Measurements from ENCODE around the gene TSEN54. TPM values are rescaled to one million over a fixed set of nuclear protein-coding genes. Genes with fewer than 3 reads are reported as not detected.
A peak's percentile ranks its signal among the peaks of the same experiment; 100 is the strongest.

Gene TSEN54
- total and polyA plus RNA-seq, 8 donors, result 15.8 to 54.0 (median 38.9) TPM

DNA sequence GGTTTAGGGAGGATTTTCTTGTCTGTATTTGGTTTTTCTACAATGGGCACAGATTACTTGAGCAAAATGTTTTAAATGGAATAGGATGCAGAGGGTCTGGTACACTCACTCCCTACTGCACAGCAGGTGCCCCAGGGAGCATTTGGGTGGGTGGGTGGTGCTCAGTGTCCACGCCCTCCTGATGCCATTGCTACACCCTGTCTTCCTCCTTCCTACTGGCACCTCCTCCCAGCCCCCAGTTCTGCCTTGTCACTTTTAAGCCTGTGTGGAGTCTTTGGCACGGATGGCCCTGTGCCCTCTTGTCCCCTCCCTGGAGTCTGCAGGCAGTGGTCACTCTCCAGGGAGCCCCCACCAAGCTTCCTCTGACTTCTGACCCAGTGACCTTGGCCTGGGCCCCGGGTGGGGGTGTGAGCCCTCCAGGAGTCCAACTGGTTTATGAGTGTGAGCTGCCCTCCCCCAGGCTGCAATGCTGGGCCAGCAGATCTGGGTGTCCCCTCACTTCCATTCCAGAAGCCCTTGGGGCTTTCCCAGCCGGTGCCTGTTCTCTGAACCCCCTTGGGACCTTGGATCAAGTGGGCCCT, 24.7 kb downstream of the TSEN54 start:
- no peak overlapping the region for H3K4me3 ChIP-seq
- peaks cover 0 to 8% of the 10 kb centered on the region in 2 donors for H3K36me3 ChIP-seq

DNA sequence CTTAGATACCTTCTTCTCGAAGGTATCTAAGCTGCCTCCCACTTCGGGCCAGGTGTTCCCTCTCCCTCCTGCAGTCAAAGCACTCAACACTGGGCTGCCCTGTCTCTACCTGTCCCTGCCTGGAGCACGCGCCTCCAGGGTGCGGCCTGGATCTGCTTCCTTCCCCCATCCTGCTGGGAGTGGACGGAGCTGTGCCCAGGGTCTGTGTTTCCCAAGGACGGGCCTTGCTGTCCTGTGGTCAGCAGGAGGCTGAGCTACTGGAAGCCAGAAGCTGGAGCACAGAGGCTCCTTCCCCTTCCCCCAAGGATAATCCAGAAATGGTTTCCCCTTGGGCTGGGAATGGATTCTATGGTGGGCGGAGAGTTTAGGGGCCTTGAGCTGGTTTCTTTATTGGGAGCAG, 25.9 kb downstream of the TSEN54 start:
- H3K9me3 ChIP-seq, result no peaks in the 10 kb centered on the region
- no peaks in the 10 kb centered on the region for H3K27me3 ChIP-seq
- no peak overlapping the region for H3K4me3 ChIP-seq
- ATAC-seq (peak; percentile 61), DNase-seq (no peak)
- H3K4me1 ChIP-seq, result peaks cover 0 to 5% of the 10 kb centered on the region in 2 donors
- TF ChIP-seq, protein P1, sequence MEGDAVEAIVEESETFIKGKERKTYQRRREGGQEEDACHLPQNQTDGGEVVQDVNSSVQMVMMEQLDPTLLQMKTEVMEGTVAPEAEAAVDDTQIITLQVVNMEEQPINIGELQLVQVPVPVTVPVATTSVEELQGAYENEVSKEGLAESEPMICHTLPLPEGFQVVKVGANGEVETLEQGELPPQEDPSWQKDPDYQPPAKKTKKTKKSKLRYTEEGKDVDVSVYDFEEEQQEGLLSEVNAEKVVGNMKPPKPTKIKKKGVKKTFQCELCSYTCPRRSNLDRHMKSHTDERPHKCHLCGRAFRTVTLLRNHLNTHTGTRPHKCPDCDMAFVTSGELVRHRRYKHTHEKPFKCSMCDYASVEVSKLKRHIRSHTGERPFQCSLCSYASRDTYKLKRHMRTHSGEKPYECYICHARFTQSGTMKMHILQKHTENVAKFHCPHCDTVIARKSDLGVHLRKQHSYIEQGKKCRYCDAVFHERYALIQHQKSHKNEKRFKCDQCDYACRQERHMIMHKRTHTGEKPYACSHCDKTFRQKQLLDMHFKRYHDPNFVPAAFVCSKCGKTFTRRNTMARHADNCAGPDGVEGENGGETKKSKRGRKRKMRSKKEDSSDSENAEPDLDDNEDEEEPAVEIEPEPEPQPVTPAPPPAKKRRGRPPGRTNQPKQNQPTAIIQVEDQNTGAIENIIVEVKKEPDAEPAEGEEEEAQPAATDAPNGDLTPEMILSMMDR (IDR thresholded peaks at IDR 0.05), result no peak
- H3K36me3 ChIP-seq, result peaks cover 0 to 8% of the 10 kb centered on the region in 2 donors
- H3K27ac ChIP-seq, result no peak overlapping the region
- intact Hi-C loops (cut with DNase I), result no loop called here

More for the DNA sequence above, 24.7 kb downstream of the TSEN54 start:
- ATAC-seq (no peak), DNase-seq (no peak)
- intact Hi-C loops (cut with DNase I), result no loop called here
- Histone ChIP-seq H3K4me1 (peaks cover 5% of the 10 kb centered on the region in 2 donors), H3K27ac (no peak overlapping the region), H3K27me3 (no peaks in the 10 kb centered on the region), H3K9me3 (no peaks in the 10 kb centered on the region)
- TF ChIP-seq, protein P1 (IDR thresholded peaks at IDR 0.05), result no peak

GRCh38 chr17:75542728-75543336, 26.5 kb downstream of the TSEN54 start:
- Histone ChIP-seq H3K36me3 (peaks cover 0 to 8% of the 10 kb centered on the region in 2 donors), H3K27ac (no peak overlapping the region), H3K27me3 (no peaks in the 10 kb centered on the region), H3K4me3 (no peak overlapping the region), H3K9me3 (no peaks in the 10 kb centered on the region), H3K4me1 (peaks cover 0 to 5% of the 10 kb centered on the region in 2 donors)
- intact Hi-C loops (cut with DNase I), result no loop called here
- DNase-seq, result no peak
- TF ChIP-seq, protein P1 (IDR thresholded peaks at IDR 0.05), result no peak
- peak; percentile 38 for ATAC-seq

DNA sequence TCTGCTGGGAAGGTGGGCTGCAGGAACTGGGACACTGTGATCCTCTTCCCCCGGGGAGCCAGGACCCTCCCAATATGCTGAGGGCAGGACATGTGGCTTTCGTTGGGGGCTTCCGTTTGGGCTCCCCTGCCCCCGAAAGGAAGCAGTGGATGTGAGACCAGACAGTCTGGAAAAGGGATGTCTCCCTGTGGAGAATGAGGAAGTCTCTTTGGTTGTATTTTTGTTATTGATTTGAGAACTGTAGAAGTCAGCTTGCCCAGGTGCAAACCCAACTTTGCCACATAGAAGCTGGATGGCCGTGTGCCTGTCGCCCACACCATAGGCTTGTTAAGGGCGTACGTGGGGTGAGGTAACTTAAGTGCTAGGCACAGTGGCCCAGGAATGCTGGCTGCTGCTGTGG, 27.9 kb downstream of the TSEN54 start:
- TF ChIP-seq, protein P1 (IDR thresholded peaks at IDR 0.05), result no peak
- no peak overlapping the region for H3K27ac ChIP-seq
- intact Hi-C loops (cut with DNase I), result no loop called here
- no peaks in the 10 kb centered on the region for H3K9me3 ChIP-seq
- peaks cover 0 to 5% of the 10 kb centered on the region in 2 donors for H3K4me1 ChIP-seq
- H3K27me3 ChIP-seq, result no peaks in the 10 kb centered on the region
- ATAC-seq (no peak), DNase-seq (no peak)
- H3K36me3 ChIP-seq, result peaks cover 0 to 8% of the 10 kb centered on the region in 2 donors
- no peak overlapping the region for H3K4me3 ChIP-seq

DNA sequence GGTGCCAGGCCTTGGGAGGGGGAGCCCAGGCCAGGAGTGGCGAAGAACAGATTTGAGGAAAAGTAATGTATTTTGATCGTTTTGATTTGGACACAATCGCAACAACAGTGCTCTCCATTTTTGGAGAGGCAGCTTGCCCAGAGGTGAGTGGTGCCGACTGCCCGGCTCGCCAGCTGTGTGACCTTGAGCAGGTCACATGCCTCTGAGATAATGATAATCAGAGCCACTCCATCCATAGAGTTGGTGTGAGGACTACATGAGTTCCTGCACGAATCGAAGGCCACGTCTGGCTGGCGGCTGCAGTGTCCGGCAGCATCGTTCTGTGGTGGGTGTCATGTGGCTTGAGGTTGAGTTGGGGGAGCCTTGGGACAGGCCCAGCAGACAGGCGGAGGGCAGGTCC, 29.9 kb downstream of the TSEN54 start:
- no peaks in the 10 kb centered on the region for H3K27me3 ChIP-seq
- H3K36me3 ChIP-seq, result peaks cover 0 to 8% of the 10 kb centered on the region in 2 donors
- no peak for ATAC-seq
- no peak for DNase-seq
- intact Hi-C loops (cut with DNase I), result no loop called here
- no peak overlapping the region for H3K27ac ChIP-seq
- no peak overlapping the region for H3K4me3 ChIP-seq
- TF ChIP-seq, protein P1 (IDR thresholded peaks at IDR 0.05), result no peak
- H3K4me1 ChIP-seq, result peaks cover 0 to 5% of the 10 kb centered on the region in 2 donors
- H3K9me3 ChIP-seq, result no peaks in the 10 kb centered on the region

All from left lung (tissue), 10 donors.